DOHH2 (cell line): ENCODE measurements around the gene CFAP74.

ENCODE experiments used
- H3F3A ChIP-seq: fragments of 200-600 bp; sonication (generic), shearing (Covaris generic); 2 replicates; pipeline ENCODE4 v1.6.0; 2016; ENCODE audit warnings: antibody characterized with exemption, mild to moderate bottlenecking; ENCODE audit not compliant: control insufficient read depth, insufficient read depth
- H3K27ac ChIP-seq: fragments of 200-600 bp; sonication (generic); 2 replicates; pipeline ENCODE4 v1.5.1; 2014; ENCODE audit warnings: low read depth, mild to moderate bottlenecking, low read length, moderate library complexity
- H3K27me3 ChIP-seq: fragments of 200-600 bp; sonication (generic); 2 replicates; pipeline ENCODE4 v1.6.1; 2014; ENCODE audit warnings: mild to moderate bottlenecking, low read length, mixed read lengths; ENCODE audit not compliant: control insufficient read depth
- H3K36me3 ChIP-seq: fragments of 200-600 bp; sonication (generic); 2 replicates; pipeline ENCODE4 v1.6.1; 2014; ENCODE audit warnings: mild to moderate bottlenecking, low read length, moderate library complexity, mixed read lengths; ENCODE audit not compliant: control insufficient read depth
- H3K4me1 ChIP-seq: fragments of 200-600 bp; sonication (generic); 2 replicates; pipeline ENCODE4 v1.6.1; 2014; ENCODE audit warnings: mild to moderate bottlenecking, low read length, mixed read lengths; ENCODE audit not compliant: control insufficient read depth
- H3K4me2 ChIP-seq: fragments of 200-600 bp; sonication (generic); 2 replicates; pipeline ENCODE4 v1.6.0; 2014; ENCODE audit warnings: mild to moderate bottlenecking, low read length, moderate library complexity
- H3K4me3 ChIP-seq: fragments of 200-600 bp; sonication (generic); 2 replicates; pipeline ENCODE4 v1.5.1; 2014; ENCODE audit warnings: mild to moderate bottlenecking, low read length, mixed read lengths
- H3K79me2 ChIP-seq: fragments of 200-600 bp; sonication (generic); 2 replicates; pipeline ENCODE4 v1.6.1; 2014; ENCODE audit warnings: mild to moderate bottlenecking, low read length, mixed read lengths; ENCODE audit not compliant: control insufficient read depth
- H3K9me2 ChIP-seq: fragments of 200-600 bp; sonication (generic); replicated peaks from 2 replicates; pipeline ENCODE4 v1.6.1; 2014; ENCODE audit warnings: mild to moderate bottlenecking, low read length, mixed read lengths; ENCODE audit not compliant: control insufficient read depth
- H3K9me3 ChIP-seq: fragments of 200-600 bp; sonication (generic); 2 replicates; pipeline ENCODE4 v1.6.1; 2014; ENCODE audit warnings: antibody characterized with exemption, low read length, mixed read lengths; ENCODE audit not compliant: control insufficient read depth, insufficient read depth
- H4K20me1 ChIP-seq: fragments of 200-600 bp; sonication (generic); 2 replicates; pipeline ENCODE4 v1.6.0; 2014; ENCODE audit warnings: low read depth, mild to moderate bottlenecking, antibody characterized with exemption, low read length, moderate library complexity; ENCODE audit not compliant: control insufficient read depth, insufficient read depth
- CTCF ChIP-seq: fragments of 200-600 bp; sonication (generic); IDR thresholded peaks from one replicate; pipeline ENCODE4 v1.5.1; 2014; ENCODE audit warnings: antibody characterized with exemption, mild to moderate bottlenecking, low read depth, low read length; ENCODE audit not compliant: poor library complexity, severe bottlenecking
- EZH2phosphoT487 ChIP-seq: fragments of 200-600 bp; sonication (generic); IDR thresholded peaks from 2 replicates; pipeline ENCODE4 v1.6.1; 2017; ENCODE audit warnings: borderline replicate concordance, mild to moderate bottlenecking, antibody characterized with exemption, low read length, moderate library complexity, mixed read lengths

CFAP74 gene

GRCh38 chr1:1925437-1926345 lies 77.9 kb downstream of the CFAP74 start:
- no peaks in the 10 kb centered on the region for H3F3A ChIP-seq
- no peak overlapping the region for H3K27ac ChIP-seq
- H3K9me2 ChIP-seq = no peaks in the 10 kb centered on the region
- no peaks in the 10 kb centered on the region for H3K36me3 ChIP-seq
- no peak overlapping the region for H3K4me2 ChIP-seq
- no peaks in the 10 kb centered on the region for H4K20me1 ChIP-seq
- no peaks in the 10 kb centered on the region for H3K9me3 ChIP-seq
- no peaks in the 10 kb centered on the region for H3K4me1 ChIP-seq
- TF ChIP-seq EZH2phosphoT487 (no peak), CTCF (no peak)
- H3K79me2 ChIP-seq = no peaks in the 10 kb centered on the region
- H3K4me3 ChIP-seq = no peak overlapping the region
- no peaks in the 10 kb centered on the region for H3K27me3 ChIP-seq

DNA sequence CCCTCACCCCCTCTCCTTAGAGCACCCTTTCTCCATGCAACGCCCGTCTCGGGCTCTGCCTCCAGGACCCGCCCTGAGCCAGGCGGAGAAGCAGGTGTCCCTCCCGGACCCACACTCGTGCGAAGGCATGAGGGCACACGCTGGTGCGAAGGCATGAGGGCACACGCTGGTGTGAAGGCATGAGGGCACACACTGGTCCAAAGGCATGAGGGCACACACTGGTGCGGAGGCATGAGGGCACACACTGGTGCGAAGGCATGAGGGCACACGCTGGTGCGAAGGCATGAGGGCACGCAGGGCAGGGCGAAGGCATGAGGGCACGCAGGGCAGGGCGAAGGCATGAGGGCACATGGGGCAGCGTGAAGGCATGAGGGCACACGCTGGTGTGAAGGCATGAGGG lies 78.7 kb downstream of the CFAP74 start:
- Histone ChIP-seq H3K4me2 (no peak overlapping the region), H3K36me3 (no peaks in the 10 kb centered on the region), H3K4me1 (peaks cover 2% of the 10 kb centered on the region), H4K20me1 (no peaks in the 10 kb centered on the region), H3K4me3 (no peak overlapping the region), H3K9me3 (no peaks in the 10 kb centered on the region), H3F3A (no peaks in the 10 kb centered on the region), H3K9me2 (no peaks in the 10 kb centered on the region), H3K79me2 (no peaks in the 10 kb centered on the region), H3K27ac (no peak overlapping the region), H3K27me3 (no peaks in the 10 kb centered on the region)
- TF ChIP-seq CTCF (no peak), EZH2phosphoT487 (no peak)

DNA sequence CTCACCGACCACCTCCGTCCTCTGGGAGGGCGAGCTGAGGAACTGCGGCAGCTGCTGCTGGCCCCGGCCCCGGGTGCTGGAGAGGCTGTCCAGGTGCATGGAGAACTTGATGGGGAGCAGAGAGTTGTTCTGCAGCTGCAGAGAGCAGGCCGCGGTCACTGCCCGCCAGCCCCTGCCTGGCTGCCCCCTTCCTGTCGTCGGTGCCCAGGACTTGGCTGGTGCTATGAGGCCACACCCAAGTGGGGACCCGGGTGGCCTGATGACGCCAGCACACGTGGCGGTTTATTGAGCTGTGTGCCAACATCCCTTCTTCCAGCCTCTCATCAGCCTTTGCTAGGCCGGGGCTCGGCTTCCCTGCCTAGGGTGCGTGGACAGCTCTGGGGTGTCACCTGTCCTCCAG lies 79.2 kb downstream of the CFAP74 start:
- no peaks in the 10 kb centered on the region for H3K27me3 ChIP-seq
- TF ChIP-seq CTCF = no peak
- TF ChIP-seq EZH2phosphoT487 = no peak
- H3F3A ChIP-seq = no peaks in the 10 kb centered on the region
- no peaks in the 10 kb centered on the region for H3K9me2 ChIP-seq
- no peak overlapping the region for H3K4me3 ChIP-seq
- no peaks in the 10 kb centered on the region for H4K20me1 ChIP-seq
- peaks cover 6% of the 10 kb centered on the region for H3K4me1 ChIP-seq
- no peaks in the 10 kb centered on the region for H3K79me2 ChIP-seq
- H3K36me3 ChIP-seq = no peaks in the 10 kb centered on the region
- H3K27ac ChIP-seq = no peak overlapping the region
- H3K4me2 ChIP-seq = no peak overlapping the region
- H3K9me3 ChIP-seq = no peaks in the 10 kb centered on the region
